ENCODE results near the gene CHPF. TPM values are rescaled to one million over a fixed set of nuclear protein-coding genes. Genes with fewer than 3 reads are reported as not detected.

Gene CHPF
- total RNA-seq, 1 donor from 2014 or later = 47.5 TPM

DNA sequence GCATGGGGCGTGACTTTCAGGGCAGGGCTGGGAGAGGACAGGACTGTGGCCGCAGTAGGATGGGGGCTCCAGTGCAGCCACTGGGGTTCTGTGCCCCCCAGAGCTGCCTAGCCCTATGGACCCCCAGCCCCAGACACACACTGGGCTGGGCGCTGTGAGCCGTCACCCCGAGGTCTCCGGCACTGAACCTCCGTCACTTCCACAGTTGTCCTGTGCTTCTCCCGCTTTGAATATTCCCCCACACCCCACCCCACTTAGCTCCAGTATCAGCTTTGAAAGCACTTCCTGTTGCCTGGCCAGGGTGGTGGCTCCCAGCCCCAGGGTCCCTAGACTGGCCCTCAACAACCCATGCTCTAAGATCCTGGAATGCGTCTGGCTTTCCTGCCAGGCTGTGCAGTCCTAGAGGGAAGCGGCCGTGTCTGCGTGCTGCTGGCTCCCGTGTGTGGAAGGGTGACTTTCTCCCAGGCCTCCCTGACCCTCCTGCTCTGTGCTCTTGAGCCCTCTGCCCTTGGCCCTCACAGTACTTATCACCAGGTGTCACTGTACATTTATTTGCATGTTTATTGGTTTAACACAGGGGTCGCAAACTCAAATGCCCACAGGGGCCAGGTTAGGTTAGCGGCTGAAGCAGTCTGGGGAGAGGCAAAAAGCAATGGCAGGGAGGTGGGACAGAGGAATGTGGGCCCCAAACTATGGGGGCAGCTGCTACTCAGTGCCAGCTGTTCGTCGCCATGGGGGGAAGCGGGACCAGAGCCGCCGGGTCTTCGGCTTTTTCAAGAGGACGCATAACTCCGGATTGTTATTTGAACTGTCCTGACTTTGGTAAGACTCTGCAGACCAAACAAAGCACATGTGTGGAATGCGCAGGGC is 17.8 kb upstream of the CHPF start:
- TF ChIP-seq, protein P1, sequence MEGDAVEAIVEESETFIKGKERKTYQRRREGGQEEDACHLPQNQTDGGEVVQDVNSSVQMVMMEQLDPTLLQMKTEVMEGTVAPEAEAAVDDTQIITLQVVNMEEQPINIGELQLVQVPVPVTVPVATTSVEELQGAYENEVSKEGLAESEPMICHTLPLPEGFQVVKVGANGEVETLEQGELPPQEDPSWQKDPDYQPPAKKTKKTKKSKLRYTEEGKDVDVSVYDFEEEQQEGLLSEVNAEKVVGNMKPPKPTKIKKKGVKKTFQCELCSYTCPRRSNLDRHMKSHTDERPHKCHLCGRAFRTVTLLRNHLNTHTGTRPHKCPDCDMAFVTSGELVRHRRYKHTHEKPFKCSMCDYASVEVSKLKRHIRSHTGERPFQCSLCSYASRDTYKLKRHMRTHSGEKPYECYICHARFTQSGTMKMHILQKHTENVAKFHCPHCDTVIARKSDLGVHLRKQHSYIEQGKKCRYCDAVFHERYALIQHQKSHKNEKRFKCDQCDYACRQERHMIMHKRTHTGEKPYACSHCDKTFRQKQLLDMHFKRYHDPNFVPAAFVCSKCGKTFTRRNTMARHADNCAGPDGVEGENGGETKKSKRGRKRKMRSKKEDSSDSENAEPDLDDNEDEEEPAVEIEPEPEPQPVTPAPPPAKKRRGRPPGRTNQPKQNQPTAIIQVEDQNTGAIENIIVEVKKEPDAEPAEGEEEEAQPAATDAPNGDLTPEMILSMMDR (conservative IDR thresholded peaks at IDR 0.05) = no peak
- peaks cover 19% of the 10 kb centered on the region for H3K36me3 Mint-ChIP-seq
- peaks cover 5% of the 10 kb centered on the region for H3K4me1 Mint-ChIP-seq (ENCODE audit: unreplicated experiment)
- no peaks in the 10 kb centered on the region for H3K27me3 Mint-ChIP-seq
- no peaks in the 10 kb centered on the region for H3K9me3 Mint-ChIP-seq
- no peak for DNase-seq (ENCODE audit: extremely low spot score, unreplicated experiment)
- H3K4me3 Mint-ChIP-seq = no peak overlapping the region
- H3K27ac Mint-ChIP-seq = peak overlapping the region; percentile 6

DNA sequence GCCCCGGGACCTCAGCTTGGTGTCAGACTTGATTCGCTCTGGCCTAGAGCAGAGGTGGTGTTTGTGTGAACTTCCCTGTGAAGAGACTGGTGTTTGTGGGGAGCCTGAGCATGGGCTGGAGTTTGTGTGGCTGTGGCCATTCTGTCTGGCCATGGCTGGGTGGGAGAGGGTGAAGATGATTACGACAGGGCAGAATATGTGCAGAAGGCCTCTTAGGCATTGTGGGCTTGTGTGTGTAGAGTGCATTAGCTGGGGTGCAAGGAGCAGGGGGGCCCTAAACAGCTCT is 17.2 kb upstream of the CHPF start:
- Mint-ChIP-seq H3K4me1 (ENCODE audit: unreplicated experiment) (peaks cover 5% of the 10 kb centered on the region), H3K27ac (no peak overlapping the region)

DNA sequence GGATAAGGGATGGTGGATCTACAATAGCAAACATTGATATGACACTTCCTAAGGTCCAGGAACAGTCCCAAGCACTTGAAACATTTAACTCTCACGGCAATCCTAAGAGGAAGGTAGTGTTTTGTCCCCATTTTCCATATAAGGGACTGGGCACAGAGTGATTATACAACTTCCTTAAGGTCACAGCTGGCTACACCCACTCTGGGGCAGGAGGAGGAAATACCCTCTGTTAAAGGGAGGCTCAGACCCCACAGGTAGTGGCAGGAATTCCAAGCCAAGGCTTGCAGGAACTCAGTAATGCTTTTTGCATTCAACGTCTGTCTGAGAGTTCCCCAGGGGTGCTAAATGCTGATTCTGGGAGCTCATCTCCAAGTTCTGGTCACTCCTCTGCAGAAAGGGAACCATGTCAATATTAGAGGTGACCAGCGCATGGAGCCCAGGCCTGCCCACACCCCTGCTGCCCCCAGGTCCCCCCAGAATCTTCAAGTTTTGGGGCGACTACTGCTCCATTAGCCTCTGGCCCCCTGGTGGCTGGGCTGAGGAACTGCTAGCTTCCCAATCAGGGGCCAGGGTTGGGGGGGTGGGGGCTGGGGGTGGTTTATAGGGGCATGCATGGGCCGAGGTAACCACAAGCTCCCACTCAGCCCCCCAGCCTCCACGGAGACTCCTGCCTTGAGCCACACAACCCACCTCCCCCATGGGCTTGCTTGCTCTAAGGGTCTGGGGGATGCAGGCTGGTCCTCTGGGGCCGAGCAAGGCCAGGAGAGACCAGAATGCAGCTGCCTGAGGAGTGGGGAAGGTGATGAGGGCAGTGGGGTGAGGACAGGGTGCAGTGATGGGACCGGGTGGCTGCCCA is 16.7 kb upstream of the CHPF start:
- H3K27me3 Mint-ChIP-seq = no peaks in the 10 kb centered on the region
- H3K27ac Mint-ChIP-seq = no peak overlapping the region
- peaks cover 12% of the 10 kb centered on the region for H3K36me3 Mint-ChIP-seq
- H3K4me3 Mint-ChIP-seq = no peak overlapping the region
- H3K4me1 Mint-ChIP-seq (ENCODE audit: unreplicated experiment) = peaks cover 5% of the 10 kb centered on the region
- DNase-seq (ENCODE audit: extremely low spot score, unreplicated experiment) = no peak
- H3K9me3 Mint-ChIP-seq = no peaks in the 10 kb centered on the region
- TF ChIP-seq, protein P1 (conservative IDR thresholded peaks at IDR 0.05) = peak; percentile 85

More for the DNA sequence above, 17.2 kb upstream of the CHPF start:
- H3K4me3 Mint-ChIP-seq = no peak overlapping the region
- H3K36me3 Mint-ChIP-seq = peaks cover 13% of the 10 kb centered on the region
- no peak for DNase-seq (ENCODE audit: extremely low spot score, unreplicated experiment)
- TF ChIP-seq, protein P1 (conservative IDR thresholded peaks at IDR 0.05) = no peak
- no peaks in the 10 kb centered on the region for H3K9me3 Mint-ChIP-seq
- H3K27me3 Mint-ChIP-seq = no peaks in the 10 kb centered on the region

DNA sequence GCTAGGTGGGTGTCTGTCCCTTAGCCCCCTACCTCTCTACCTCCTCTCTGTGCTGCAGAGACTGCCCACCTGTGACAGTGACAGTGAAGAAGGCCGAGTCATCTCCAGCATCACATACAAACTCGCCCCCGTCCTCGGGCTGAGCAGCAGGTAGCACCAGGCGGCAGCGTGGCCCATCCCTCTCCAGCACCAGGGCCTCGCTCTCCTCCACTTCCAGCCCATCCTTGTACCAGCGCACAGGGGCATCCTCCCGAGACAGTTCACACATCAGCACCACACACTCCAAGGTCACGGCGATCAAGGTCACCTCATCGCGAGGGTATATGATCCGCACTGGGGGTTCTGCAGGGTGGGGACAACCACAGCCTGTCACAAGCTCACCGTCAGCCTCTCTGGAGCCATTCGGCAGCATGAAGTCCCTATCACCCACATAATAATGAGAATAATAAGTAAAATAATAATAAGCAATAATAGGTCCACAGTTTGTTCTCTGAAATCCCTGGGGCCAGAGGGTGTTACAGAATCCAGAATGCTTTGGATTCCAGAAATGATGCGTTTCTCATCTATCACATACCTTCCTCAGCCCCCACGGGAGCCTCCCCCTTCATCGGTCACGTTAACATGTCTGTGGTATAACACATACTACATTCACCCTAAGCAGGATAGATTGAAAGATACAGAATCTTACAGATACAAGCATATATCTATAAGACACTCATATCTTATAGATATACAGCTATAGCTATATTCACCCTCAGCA is 15.7 kb upstream of the CHPF start:
- Mint-ChIP-seq H3K27me3 (no peaks in the 10 kb centered on the region), H3K36me3 (peaks cover 10% of the 10 kb centered on the region), H3K4me1 (ENCODE audit: unreplicated experiment) (peaks cover 5% of the 10 kb centered on the region), H3K9me3 (no peaks in the 10 kb centered on the region), H3K27ac (no peak overlapping the region), H3K4me3 (no peak overlapping the region)
- DNase-seq (ENCODE audit: extremely low spot score, unreplicated experiment) = no peak
- TF ChIP-seq, protein P1 (conservative IDR thresholded peaks at IDR 0.05) = no peak
